MM.1S (cell line): ENCODE measurements around the gene AMIGO1.
A peak's percentile ranks its signal among the peaks of the same experiment; 100 is the strongest.

ENCODE experiments used
- DNase-seq: peaks from one replicate; pipeline ENCODE4 v3.0.0-alpha.2; 2015
- H2AFZ ChIP-seq: fragments of 300-600 bp; sonication (generic); 2 replicates; pipeline ENCODE4 v1.6.0; 2016; ENCODE audit warnings: antibody characterized with exemption, low read length
- H3F3A ChIP-seq: fragments of 300-600 bp; sonication (generic); 2 replicates; pipeline ENCODE4 v1.6.1; 2016; ENCODE audit warnings: mild to moderate bottlenecking, antibody characterized with exemption, low read length, moderate library complexity, mixed read lengths; ENCODE audit not compliant: insufficient read depth
- H3K27ac ChIP-seq: fragments of 300-600 bp; sonication (generic); 2 replicates; pipeline ENCODE4 v1.5.1; 2016; ENCODE audit warnings: mild to moderate bottlenecking, low read length
- H3K27me3 ChIP-seq: fragments of 300-600 bp; sonication (generic); replicated peaks from 2 replicates; pipeline ENCODE4 v1.6.0; 2016; ENCODE audit warnings: low read length; ENCODE audit not compliant: insufficient read depth
- H3K36me3 ChIP-seq: fragments of 300-600 bp; sonication (generic); replicated peaks from 2 replicates; pipeline ENCODE4 v1.6.1; 2016; ENCODE audit warnings: mild to moderate bottlenecking, low read length, mixed read lengths; ENCODE audit not compliant: insufficient read depth
- H3K4me1 ChIP-seq: fragments of 300-600 bp; sonication (generic); 2 replicates; pipeline ENCODE4 v1.6.1; 2016; ENCODE audit warnings: low read length, mixed read lengths
- H3K4me2 ChIP-seq: fragments of 300-600 bp; sonication (generic); 2 replicates; pipeline ENCODE4 v1.6.0; 2016; ENCODE audit warnings: low read depth, low read length
- H3K4me3 ChIP-seq: fragments of 300-600 bp; sonication (generic); 2 replicates; pipeline ENCODE4 v1.5.1; 2016; ENCODE audit warnings: low read length, mixed read lengths
- H3K79me2 ChIP-seq: fragments of 300-600 bp; sonication (generic); 2 replicates; pipeline ENCODE4 v1.6.1; 2016; ENCODE audit warnings: mixed run types, low read length, mixed read lengths
- H3K9ac ChIP-seq: fragments of 300-600 bp; sonication (generic); 2 replicates; pipeline ENCODE4 v1.6.1; 2016; ENCODE audit warnings: low read length, mixed read lengths
- H3K9me2 ChIP-seq: fragments of 300-600 bp; sonication (generic); replicated peaks from 2 replicates; pipeline ENCODE4 v1.6.1; 2016; ENCODE audit warnings: mild to moderate bottlenecking, low read length, mixed read lengths; ENCODE audit not compliant: insufficient read depth
- H3K9me3 ChIP-seq: fragments of 300-600 bp; sonication (generic); replicated peaks from 2 replicates; pipeline ENCODE4 v1.6.1; 2016; ENCODE audit warnings: mild to moderate bottlenecking, low read length, mixed read lengths; ENCODE audit not compliant: insufficient read depth
- H4K20me1 ChIP-seq: fragments of 300-600 bp; sonication (generic); 2 replicates; pipeline ENCODE4 v1.6.1; 2016; ENCODE audit warnings: mild to moderate bottlenecking, low read length, moderate library complexity, mixed read lengths; ENCODE audit not compliant: insufficient read depth
- CTCF ChIP-seq: fragments of 300-600 bp; sonication (generic); IDR thresholded peaks from 2 replicates; pipeline ENCODE4 v1.5.1; 2016; ENCODE audit warnings: antibody characterized with exemption, low read length, mixed read lengths
- EZH2 ChIP-seq: fragments of 300-600 bp; sonication (generic); optimal IDR thresholded peaks from 2 replicates; pipeline ENCODE3; 2017; ENCODE audit warnings: low read depth, mild to moderate bottlenecking, antibody characterized with exemption, low read length, mixed read lengths
- EZH2phosphoT487 ChIP-seq: fragments of 300-600 bp; sonication (generic); IDR thresholded peaks from 2 replicates; pipeline ENCODE4 v1.6.1; 2018; ENCODE audit warnings: antibody characterized with exemption, low read length

AMIGO1 gene

DNA sequence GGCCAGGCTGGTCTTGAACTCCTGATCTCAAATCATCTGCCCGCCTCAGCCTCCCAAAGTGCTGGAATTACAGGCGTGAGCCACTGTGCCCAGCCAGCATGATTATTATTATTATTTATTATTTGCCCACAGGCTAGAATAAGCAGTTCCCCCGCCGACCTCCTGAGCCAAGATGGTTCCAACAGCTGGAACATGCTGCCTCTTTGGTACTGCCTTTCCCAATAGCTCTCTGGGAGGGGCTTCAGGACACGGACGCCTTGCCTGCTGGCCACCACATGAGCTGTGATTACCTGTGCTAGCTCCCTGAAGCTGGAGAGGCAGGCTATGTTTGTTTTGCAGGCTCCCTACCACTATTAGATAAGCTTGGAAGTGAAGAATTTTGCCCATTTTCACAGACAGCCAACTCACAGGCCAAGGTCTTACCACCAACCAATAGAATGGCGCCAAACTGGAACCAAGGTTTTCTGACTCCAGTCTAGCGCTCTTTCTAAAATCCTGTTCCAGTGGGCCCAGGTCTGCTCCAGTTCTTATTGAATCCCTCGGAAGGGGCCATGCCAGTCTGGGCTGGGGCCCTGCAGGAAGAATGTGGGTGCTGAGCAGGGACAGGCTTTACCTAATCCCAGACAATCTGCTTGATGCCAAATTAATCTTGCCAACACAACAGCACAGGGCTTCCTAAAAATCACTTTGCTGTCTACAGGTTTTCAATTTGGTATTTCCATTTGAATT is 28.1 kb upstream of the AMIGO1 start:
- no peak overlapping the region for H3K4me3 ChIP-seq
- no peak for DNase-seq
- no peaks in the 10 kb centered on the region for H3K36me3 ChIP-seq
- H3K9ac ChIP-seq = no peak overlapping the region
- no peaks in the 10 kb centered on the region for H3K79me2 ChIP-seq
- no peak overlapping the region for H3K27ac ChIP-seq
- no peaks in the 10 kb centered on the region for H3K4me1 ChIP-seq
- no peaks in the 10 kb centered on the region for H3K9me3 ChIP-seq
- H3K27me3 ChIP-seq = no peaks in the 10 kb centered on the region
- no peak for TF ChIP-seq CTCF
- TF ChIP-seq EZH2 = no peak
- TF ChIP-seq EZH2phosphoT487 = no peak
- no peak overlapping the region for H2AFZ ChIP-seq
- H4K20me1 ChIP-seq = no peaks in the 10 kb centered on the region
- no peaks in the 10 kb centered on the region for H3F3A ChIP-seq
- H3K4me2 ChIP-seq = no peak overlapping the region
- H3K9me2 ChIP-seq = no peaks in the 10 kb centered on the region

DNA sequence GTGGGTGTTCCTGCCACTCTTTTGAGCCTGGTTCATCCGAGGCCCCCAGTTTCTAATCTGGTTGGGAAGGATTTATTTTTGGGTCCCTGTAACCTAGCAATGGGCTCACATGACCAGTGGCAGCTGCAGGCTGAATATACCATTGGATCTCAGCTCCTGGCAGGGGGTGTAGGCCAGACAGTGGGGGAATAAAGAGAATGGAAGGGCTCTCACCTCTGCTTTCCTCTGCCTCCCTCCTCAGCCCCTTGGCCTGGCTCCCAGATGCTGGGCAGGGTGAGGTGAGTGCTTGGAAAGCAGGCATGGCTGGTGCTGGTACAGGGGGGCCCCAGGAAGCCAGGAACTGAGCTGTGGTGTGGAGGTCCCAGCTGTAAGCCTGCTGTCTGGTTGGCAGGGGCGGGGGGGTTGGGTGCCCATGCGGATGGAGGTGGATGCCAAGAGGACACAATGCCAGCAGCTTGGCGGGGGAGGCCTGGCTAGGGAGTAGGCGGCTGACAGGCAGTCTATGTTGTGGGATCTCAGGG is 26.5 kb upstream of the AMIGO1 start:
- Histone ChIP-seq H3K9me3 (no peaks in the 10 kb centered on the region), H3K4me2 (peak overlapping the region; percentile 21; the same call in 1 of the 2 replicates), H3K27me3 (no peaks in the 10 kb centered on the region), H3K79me2 (no peaks in the 10 kb centered on the region), H4K20me1 (no peaks in the 10 kb centered on the region), H3K9ac (no peak overlapping the region), H3K27ac (no peak overlapping the region), H3F3A (no peaks in the 10 kb centered on the region), H3K9me2 (no peaks in the 10 kb centered on the region), H3K36me3 (no peaks in the 10 kb centered on the region), H2AFZ (0 out of 2 replicates have a peak overlapping the region, but pooled peaks have one; percentile 35), H3K4me3 (no peak overlapping the region), H3K4me1 (no peaks in the 10 kb centered on the region)
- DNase-seq = no peak
- TF ChIP-seq EZH2phosphoT487 (no peak), EZH2 (no peak), CTCF (no peak)

DNA sequence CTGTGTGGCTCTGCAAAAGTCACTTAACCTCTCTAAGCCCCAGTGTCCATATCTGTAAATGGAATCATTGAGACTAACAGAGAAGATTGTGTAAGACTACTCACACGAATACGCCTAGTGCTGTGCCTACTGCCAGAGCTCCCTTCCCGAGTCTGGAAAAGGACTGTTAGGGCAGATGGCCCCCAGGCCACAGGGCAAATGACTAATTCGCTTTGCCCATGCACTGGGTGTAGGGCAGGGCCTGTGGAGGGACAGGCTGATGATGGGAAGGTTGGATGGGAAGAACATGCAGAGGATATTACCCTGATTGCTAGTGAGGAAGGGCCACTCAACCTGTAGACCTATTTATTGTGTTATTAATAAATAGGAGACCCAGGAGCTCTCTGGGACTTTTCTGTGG is 26.0 kb upstream of the AMIGO1 start:
- no peaks in the 10 kb centered on the region for H3F3A ChIP-seq
- H3K79me2 ChIP-seq = no peaks in the 10 kb centered on the region
- no peak for DNase-seq
- no peak overlapping the region for H3K9ac ChIP-seq
- H3K9me3 ChIP-seq = no peaks in the 10 kb centered on the region
- no peaks in the 10 kb centered on the region for H3K36me3 ChIP-seq
- no peaks in the 10 kb centered on the region for H3K9me2 ChIP-seq
- no peaks in the 10 kb centered on the region for H3K27me3 ChIP-seq
- H2AFZ ChIP-seq = no peak overlapping the region
- TF ChIP-seq CTCF (no peak), EZH2phosphoT487 (no peak), EZH2 (no peak)
- no peak overlapping the region for H3K27ac ChIP-seq
- H3K4me3 ChIP-seq = no peak overlapping the region
- no peaks in the 10 kb centered on the region for H3K4me1 ChIP-seq
- peak overlapping the region; percentile 21; the same call in 1 of the 2 replicates for H3K4me2 ChIP-seq
- no peaks in the 10 kb centered on the region for H4K20me1 ChIP-seq
